ENCODE results near the gene RNF220. TPM values are rescaled to one million over a fixed set of nuclear protein-coding genes. Genes with fewer than 3 reads are reported as not detected.
A peak's percentile ranks its signal among the peaks of the same experiment; 100 is the strongest.

Gene RNF220
- polyA plus RNA-seq, 1 of the 3 experiments (the other 2 are of a cell fraction) = 83.7 TPM

DNA sequence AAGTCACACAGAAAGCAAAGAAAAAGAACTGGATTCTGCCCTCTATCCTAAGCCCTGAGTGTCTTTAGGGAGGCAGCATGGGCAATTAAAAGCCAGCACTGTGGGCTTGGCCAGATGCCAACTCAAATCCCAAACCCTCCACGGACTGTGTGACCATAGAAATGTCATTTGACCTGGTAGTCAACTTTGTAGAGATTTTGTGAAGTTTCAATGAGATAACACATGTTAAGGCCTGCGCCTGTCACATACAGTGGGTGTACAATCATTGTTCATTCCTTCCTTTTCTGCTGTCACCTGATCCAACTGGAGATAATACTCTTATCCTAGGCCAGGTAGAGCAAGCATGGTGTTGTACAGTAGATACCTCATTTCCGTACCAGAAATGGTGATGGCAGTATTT lies 215.0 kb downstream of the RNF220 start:
- DNase-seq = no peak
- Histone ChIP-seq H3K9me2 (no peaks in the 10 kb centered on the region), H3K9me3 (no peaks in the 10 kb centered on the region), H3K4me2 (peak overlapping the region; percentile 73; the same call in 1 of the 2 replicates), H3K79me2 (ENCODE audit: insufficient read depth) (peaks cover 6% of the 10 kb centered on the region; the same call in 1 of the 2 replicates), H4K20me1 (ENCODE audit: insufficient read depth) (no peaks in the 10 kb centered on the region), H3K4me3 (ENCODE audit: low read depth in 2 of 2, low read length in 1 of 2) (no peak overlapping the region), H3K27me3 (ENCODE audit: insufficient read depth) (no peaks in the 10 kb centered on the region), H3K4me1 (ENCODE audit: control insufficient read depth in 1 of 2, insufficient read depth in 2 of 2, low read depth in 1 of 2, low read length in 1 of 2) (peaks cover 13 to 15% of the 10 kb centered on the region in 2 experiments; a peak in 3 of 4 replicates), H3K9ac (no peak overlapping the region), H3K27ac (ENCODE audit: low read depth in 2 of 2, low read length in 1 of 2) (peak overlapping the region in 1 of 2 experiments; percentile 76; a peak in 3 of 4 replicates), H3F3A (replicated peaks; ENCODE audit: insufficient read depth) (peaks cover 13% of the 10 kb centered on the region), H2AFZ (ENCODE audit: low read depth) (no peak overlapping the region), H3K36me3 (replicated peaks in 1 of 2; ENCODE audit: control insufficient read depth in 1 of 2, insufficient read depth in 2 of 2, low read length in 1 of 2) (no peaks in the 10 kb centered on the region)
- POLR2A ChIA-PET = interaction anchor here (3.1 kb wide), 1 partner anchor 12 kb away, joined by 18 read pairs; no protein-coding TSS in a partner anchor
- 66% methylated on average over 3 of the region's 3 CpGs for WGBS (ENCODE audit: low lambda C conversion rate)
- CTCF ChIA-PET = interaction anchor here (0.9 to 1.4 kb wide), 3 partner anchors 11 to 31 kb away, joined by 3 to 4 read pairs (median 3); no protein-coding TSS in a partner anchor
- no peak for TF ChIP-seq GATA2 (CRISPR knock-in tag; IDR thresholded peaks at IDR 0.05)
- TF ChIP-seq USF1 (IDR thresholded peaks at IDR 0.05; ENCODE audit: borderline replicate concordance, low read depth) = no peak
- peak; percentile 63 for TF ChIP-seq NFIC (IDR thresholded peaks at IDR 0.05; ENCODE audit: borderline replicate concordance)

GRCh38 chr1:44621841-44622286 lies 216.8 kb downstream of the RNF220 start:
- no peak overlapping the region for H3K9ac ChIP-seq
- POLR2A ChIA-PET = interaction anchor here (3.1 kb wide), 1 partner anchor 10 kb away, joined by 18 read pairs; no protein-coding TSS in a partner anchor
- WGBS (ENCODE audit: low lambda C conversion rate) = 78% methylated on average over 15 of the region's 15 CpGs

More at GRCh38 chr1:44621841-44622286, 216.8 kb downstream of the RNF220 start:
- Histone ChIP-seq H3K4me1 (ENCODE audit: control insufficient read depth in 1 of 2, insufficient read depth in 2 of 2, low read depth in 1 of 2, low read length in 1 of 2) (peaks cover 15 to 18% of the 10 kb centered on the region in 2 experiments; a peak in 3 of 4 replicates), H3K36me3 (replicated peaks in 1 of 2; ENCODE audit: control insufficient read depth in 1 of 2, insufficient read depth in 2 of 2, low read length in 1 of 2) (no peaks in the 10 kb centered on the region), H4K20me1 (ENCODE audit: insufficient read depth) (no peaks in the 10 kb centered on the region), H2AFZ (ENCODE audit: low read depth) (no peak overlapping the region), H3K9me3 (no peaks in the 10 kb centered on the region), H3K4me2 (no peak overlapping the region), H3K4me3 (ENCODE audit: low read depth in 2 of 2, low read length in 1 of 2) (no peak overlapping the region), H3K27ac (ENCODE audit: low read depth in 2 of 2, low read length in 1 of 2) (no peak overlapping the region), H3F3A (replicated peaks; ENCODE audit: insufficient read depth) (peaks cover 13% of the 10 kb centered on the region), H3K79me2 (ENCODE audit: insufficient read depth) (0 out of 2 replicates have a peak, but pooled peaks cover 2% of the 10 kb centered on the region), H3K9me2 (no peaks in the 10 kb centered on the region), H3K27me3 (ENCODE audit: insufficient read depth) (no peaks in the 10 kb centered on the region)
- TF ChIP-seq MEF2A (IDR thresholded peaks at IDR 0.05; ENCODE audit: borderline replicate concordance, low read depth) = no peak
- TF ChIP-seq NRF1 (IDR thresholded peaks at IDR 0.05; ENCODE audit: low read depth, low read length) = no peak
- TF ChIP-seq YY1 (IDR thresholded peaks at IDR 0.05; ENCODE audit: low read depth) = no peak
- TF ChIP-seq RXRA (IDR thresholded peaks at IDR 0.05; ENCODE audit: borderline replicate concordance, low read depth) = no peak
- TF ChIP-seq ELF1 (IDR thresholded peaks at IDR 0.05) = no peak
- TF ChIP-seq RAD21 (IDR thresholded peaks at IDR 0.05; ENCODE audit: low read length) = no peak
- TF ChIP-seq CHD2 (IDR thresholded peaks at IDR 0.05; ENCODE audit: low read length, partially characterized antibody) = no peak
- TF ChIP-seq, protein P1, sequence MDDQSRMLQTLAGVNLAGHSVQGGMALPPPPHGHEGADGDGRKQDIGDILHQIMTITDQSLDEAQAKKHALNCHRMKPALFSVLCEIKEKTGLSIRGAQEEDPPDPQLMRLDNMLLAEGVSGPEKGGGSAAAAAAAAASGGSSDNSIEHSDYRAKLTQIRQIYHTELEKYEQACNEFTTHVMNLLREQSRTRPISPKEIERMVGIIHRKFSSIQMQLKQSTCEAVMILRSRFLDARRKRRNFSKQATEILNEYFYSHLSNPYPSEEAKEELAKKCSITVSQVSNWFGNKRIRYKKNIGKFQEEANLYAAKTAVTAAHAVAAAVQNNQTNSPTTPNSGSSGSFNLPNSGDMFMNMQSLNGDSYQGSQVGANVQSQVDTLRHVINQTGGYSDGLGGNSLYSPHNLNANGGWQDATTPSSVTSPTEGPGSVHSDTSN (IDR thresholded peaks at IDR 0.05) = no peak
- TF ChIP-seq TAF1 (IDR thresholded peaks at IDR 0.05; ENCODE audit: borderline replicate concordance, low read depth, low read length) = no peak
- no peak for TF ChIP-seq TEAD4 (IDR thresholded peaks at IDR 0.05; ENCODE audit: borderline replicate concordance, insufficient read depth)
- no peak for TF ChIP-seq SIN3A (IDR thresholded peaks at IDR 0.05; ENCODE audit: borderline replicate concordance, low read depth, low read length)
- CTCF ChIA-PET = interaction anchor here (1.5 to 2.6 kb wide), 3 partner anchors 12 to 31 kb away, joined by 5 to 11 read pairs (median 10); no protein-coding TSS in a partner anchor
- DNase-seq = peak; percentile 58

Data from SK-N-SH (cell line).